IPS DF 4.7 (cell line): ENCODE results near the gene F10.

Source experiments
- DNase-seq: peaks from one replicate; pipeline ENCODE4 v3.0.0-alpha.2; 2013; ENCODE audit warnings: low spot score; ENCODE audit errors: extremely low read depth

F10 gene

GRCh38 chr13:113115363-113116205, 7.0 kb upstream of the F10 start:
- no peak for DNase-seq

GRCh38 chr13:113116206-113116800, 6.3 kb upstream of the F10 start:
- no peak for DNase-seq

GRCh38 chr13:113116871-113117271, 5.7 kb upstream of the F10 start:
- DNase-seq: no peak

- no peak for DNase-seq
These were observed 5.2 kb upstream of the F10 start for GRCh38 chr13:113117335-113117872.

GRCh38 chr13:113117911-113118260, 4.7 kb upstream of the F10 start:
- DNase-seq: no peak

GRCh38 chr13:113118261-113119021, 4.2 kb upstream of the F10 start:
- no peak for DNase-seq

- no peak for DNase-seq
These were observed 3.3 kb upstream of the F10 start for GRCh38 chr13:113119166-113119821.

- no peak for DNase-seq
These were observed 2.8 kb upstream of the F10 start for GRCh38 chr13:113119822-113120189.

GRCh38 chr13:113120300-113121182, 2.1 kb upstream of the F10 start:
- no peak for DNase-seq

GRCh38 chr13:113121183-113121927, 1.2 kb upstream of the F10 start:
- no peak for DNase-seq

- DNase-seq: no peak
These were observed 599 bp upstream of the F10 start for GRCh38 chr13:113121928-113122471.

GRCh38 chr13:113123226-113124201, 915 bp downstream of the F10 start:
- no peak for DNase-seq

- DNase-seq: no peak
These were observed 1.8 kb downstream of the F10 start for GRCh38 chr13:113124211-113124970.

GRCh38 chr13:113125506-113126264, 3.1 kb downstream of the F10 start:
- DNase-seq: no peak

GRCh38 chr13:113126265-113127150, 3.9 kb downstream of the F10 start:
- no peak for DNase-seq

GRCh38 chr13:113129480-113129879, 6.9 kb downstream of the F10 start:
- DNase-seq: no peak
